Measurements from ENCODE around the gene KRTAP12-4.
"Not testable (repeated sequence)": the region's sequence is repeated elsewhere in the genome, so short reads cannot be mapped to it uniquely, and the experiment has no call there.

Gene KRTAP12-4

GRCh38 chr21:44613386-44614155 is 40.9 kb downstream of the KRTAP12-4 start:
- DNase-seq (ENCODE audit: low read depth), result no peak
- TF ChIP-seq CTCF (IDR thresholded peaks at IDR 0.05; ENCODE audit: insufficient read depth, low read depth, low read length, missing control alignments), result no peak
- H3K4me3 ChIP-seq (ENCODE audit: low read length), result no peak overlapping the region

GRCh38 chr21:44612669-44613229 is 41.7 kb downstream of the KRTAP12-4 start:
- no peak for TF ChIP-seq CTCF (IDR thresholded peaks at IDR 0.05; ENCODE audit: insufficient read depth, low read depth, low read length, missing control alignments)
- no peak overlapping the region for H3K4me3 ChIP-seq (ENCODE audit: low read length)
- DNase-seq (ENCODE audit: low read depth), result no peak

- H3K4me3 ChIP-seq (ENCODE audit: low read length), result no peak within 1 kb of the TSS
- no peak for DNase-seq (ENCODE audit: low read depth)
- TF ChIP-seq CTCF (IDR thresholded peaks at IDR 0.05; ENCODE audit: insufficient read depth, low read depth, low read length, missing control alignments), result no peak
These were observed 42.4 kb downstream of the KRTAP12-4 start, which contains the start of gene KRTAP10-8 for GRCh38 chr21:44612029-44612486. Gene KRTAP10-8, plus strand, starts transcription at chr21:44612079. Its CDS starts 22 bp downstream, at chr21:44612101.

- no peak for DNase-seq (ENCODE audit: low read depth)
- no peak overlapping the region for H3K4me3 ChIP-seq (ENCODE audit: low read length)
- no peak for TF ChIP-seq CTCF (IDR thresholded peaks at IDR 0.05; ENCODE audit: insufficient read depth, low read depth, low read length, missing control alignments)
These were observed 42.9 kb downstream of the KRTAP12-4 start for GRCh38 chr21:44611551-44611950.

GRCh38 chr21:44610157-44610843 is 44.2 kb downstream of the KRTAP12-4 start:
- H3K4me3 ChIP-seq (ENCODE audit: low read length); DNase-seq (ENCODE audit: low read depth): not testable (repeated sequence)

GRCh38 chr21:44609193-44609592 is 45.3 kb downstream of the KRTAP12-4 start:
- H3K4me3 ChIP-seq (ENCODE audit: low read length), result no peak overlapping the region
- no peak for DNase-seq (ENCODE audit: low read depth)
- no peak for TF ChIP-seq CTCF (IDR thresholded peaks at IDR 0.05; ENCODE audit: insufficient read depth, low read depth, low read length, missing control alignments)

- no peak for TF ChIP-seq CTCF (IDR thresholded peaks at IDR 0.05; ENCODE audit: insufficient read depth, low read depth, low read length, missing control alignments)
- no peak for DNase-seq (ENCODE audit: low read depth)
- H3K4me3 ChIP-seq (ENCODE audit: low read length), result no peak overlapping the region
These were observed 48.0 kb downstream of the KRTAP12-4 start for GRCh38 chr21:44606495-44606894.

Data from epithelial cell of esophagus (primary cell).